HG03354 (cell line): ENCODE results near the gene DPP10.

Experiments used
- ATAC-seq: cut with Tn5 transposase; IDR thresholded peaks from one replicate; pipeline ENCODE4 v1.9.1; 2021; ENCODE audit warnings: mild to moderate bottlenecking; ENCODE audit not compliant: unreplicated experiment, poor library complexity, severe bottlenecking

The DPP10 gene

DNA sequence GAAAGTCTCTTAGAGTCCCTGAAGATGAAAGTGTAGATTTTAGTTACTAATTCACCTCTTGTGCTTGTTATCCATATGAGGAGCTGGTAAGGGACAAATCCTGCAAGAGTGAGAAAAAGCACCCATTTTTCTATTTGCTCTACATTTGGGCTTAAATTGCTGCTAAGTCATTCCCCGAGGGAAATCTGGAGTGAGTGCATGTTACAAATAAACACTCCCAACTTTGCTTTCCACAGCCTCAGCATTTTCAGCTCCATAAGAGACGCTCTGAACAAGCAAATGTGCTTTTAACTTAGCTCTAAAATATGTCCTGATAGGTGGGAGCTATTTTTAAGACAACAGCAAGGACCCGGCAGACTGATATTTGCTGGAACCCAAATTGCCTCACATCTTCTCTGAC lies 126.7 kb downstream of the DPP10 start:
- ATAC-seq = no peak

GRCh38 chr2:114577657-114578056 lies 135.2 kb downstream of the DPP10 start:
- no peak for ATAC-seq

DNA sequence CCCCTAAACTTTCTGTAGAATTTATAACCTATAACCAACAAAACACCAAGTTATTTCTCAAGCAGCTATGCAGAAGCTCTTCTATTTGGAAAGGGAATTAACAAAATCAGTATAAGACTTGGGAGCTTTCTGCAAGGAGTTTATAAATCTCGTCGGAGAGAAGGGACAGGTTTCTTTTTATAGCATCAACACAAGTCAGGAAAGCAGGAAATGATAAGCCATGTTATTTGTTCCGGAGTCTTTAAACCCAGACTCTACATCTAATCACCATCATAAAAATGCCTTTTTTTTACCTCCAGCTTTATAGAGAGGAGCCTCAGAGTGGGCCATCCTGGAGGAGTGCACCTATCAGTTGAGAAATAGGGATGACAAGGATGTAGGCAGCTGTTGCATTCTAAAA lies 137.1 kb downstream of the DPP10 start:
- ATAC-seq = no peak

DNA sequence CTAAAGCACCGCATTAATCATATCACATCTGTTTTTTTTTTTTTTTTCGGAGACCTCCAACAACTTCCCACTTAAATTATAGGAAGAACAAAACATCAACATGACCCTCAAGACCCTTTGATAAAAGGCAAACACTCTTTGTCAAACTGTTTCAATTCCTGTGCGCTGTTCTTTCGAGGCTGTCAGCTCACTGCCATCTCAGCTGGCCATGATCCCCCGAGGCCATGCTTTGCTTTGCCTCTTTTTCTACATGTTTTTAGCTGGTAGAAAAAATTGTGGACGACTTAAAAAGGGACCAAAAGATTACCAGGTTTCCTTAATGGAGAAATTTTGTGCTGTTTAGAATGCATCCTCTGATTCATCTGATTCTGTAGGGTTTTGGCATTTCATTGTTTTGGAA lies 138.2 kb downstream of the DPP10 start:
- ATAC-seq = no peak

DNA sequence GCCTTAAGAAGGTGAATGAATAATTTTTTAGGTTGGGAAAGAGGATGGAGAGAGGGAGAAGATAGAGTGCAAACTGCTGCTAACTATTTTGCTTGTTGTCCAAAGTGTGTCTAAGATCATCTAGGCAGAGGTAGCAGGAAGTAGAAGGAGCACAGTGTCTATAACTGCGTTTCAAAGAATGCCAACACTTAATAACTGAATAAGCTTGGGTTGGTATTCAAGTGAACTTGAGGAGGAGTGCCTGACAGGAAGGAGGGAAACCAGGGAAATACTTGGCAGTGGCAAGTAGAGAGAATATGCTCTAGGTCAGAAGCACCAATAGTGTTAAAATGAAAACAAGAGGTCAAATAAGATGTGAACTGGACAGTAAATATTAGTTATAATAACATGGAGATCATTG lies 155.9 kb downstream of the DPP10 start:
- ATAC-seq = no peak

DNA sequence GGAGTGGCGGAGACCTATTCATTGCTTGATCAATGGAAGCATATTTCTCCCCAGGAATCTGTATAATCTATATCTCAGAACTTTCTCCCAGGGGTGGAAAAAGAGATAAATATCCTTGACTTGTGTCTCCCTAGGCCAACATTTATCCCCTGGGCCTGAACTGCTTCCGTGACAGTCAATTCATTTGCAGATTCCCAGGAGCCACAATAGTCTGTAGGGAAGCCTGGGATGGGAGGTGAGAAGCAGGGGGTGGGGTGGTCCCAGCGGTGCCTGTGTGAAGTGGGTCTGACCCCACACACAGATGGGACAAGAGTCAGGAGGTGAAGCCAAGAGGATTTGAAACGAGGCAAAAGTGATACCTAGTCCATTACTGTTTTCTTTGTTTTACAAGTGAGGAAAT lies 166.8 kb downstream of the DPP10 start:
- ATAC-seq = no peak

DNA sequence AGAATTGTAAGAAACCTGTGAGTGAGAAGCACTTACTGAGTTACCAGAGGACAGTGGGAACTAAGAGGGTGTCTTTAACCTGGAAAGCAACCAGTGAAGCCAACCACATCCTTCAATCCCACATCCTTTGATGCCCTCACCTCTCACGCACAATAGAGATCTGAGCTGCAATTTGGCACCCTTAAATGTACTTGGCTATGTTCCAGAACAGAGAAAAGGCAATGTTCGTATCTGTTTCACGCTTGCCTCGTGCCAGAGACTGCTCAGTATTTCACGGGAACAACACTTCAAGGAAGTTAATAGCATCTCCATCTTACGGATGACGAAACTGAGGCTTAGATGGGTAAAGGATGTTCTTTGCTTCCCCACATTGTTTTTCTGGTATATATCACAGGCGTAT lies 167.4 kb downstream of the DPP10 start:
- no peak for ATAC-seq

DNA sequence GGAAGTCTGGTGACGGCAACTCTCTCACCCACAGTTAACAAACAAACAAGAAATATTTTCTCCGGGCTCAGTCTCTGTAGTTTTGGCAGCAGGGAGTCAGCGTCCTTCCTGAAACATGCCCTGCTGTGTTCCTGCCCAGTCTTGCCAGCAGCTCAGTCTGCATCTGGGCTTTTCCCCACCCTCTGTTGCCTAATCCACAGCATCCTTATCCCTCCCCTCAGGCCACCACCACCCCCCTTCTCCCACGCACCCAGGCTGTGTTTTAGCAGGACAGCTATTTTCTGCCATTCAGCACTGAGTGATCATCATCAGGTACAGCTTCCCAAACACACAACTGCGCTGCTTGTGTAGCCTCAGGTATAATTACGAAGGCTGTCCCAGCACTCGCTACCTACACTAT lies 168.2 kb downstream of the DPP10 start:
- no peak for ATAC-seq

GRCh38 chr2:114614592-114614991 lies 172.2 kb downstream of the DPP10 start:
- no peak for ATAC-seq

DNA sequence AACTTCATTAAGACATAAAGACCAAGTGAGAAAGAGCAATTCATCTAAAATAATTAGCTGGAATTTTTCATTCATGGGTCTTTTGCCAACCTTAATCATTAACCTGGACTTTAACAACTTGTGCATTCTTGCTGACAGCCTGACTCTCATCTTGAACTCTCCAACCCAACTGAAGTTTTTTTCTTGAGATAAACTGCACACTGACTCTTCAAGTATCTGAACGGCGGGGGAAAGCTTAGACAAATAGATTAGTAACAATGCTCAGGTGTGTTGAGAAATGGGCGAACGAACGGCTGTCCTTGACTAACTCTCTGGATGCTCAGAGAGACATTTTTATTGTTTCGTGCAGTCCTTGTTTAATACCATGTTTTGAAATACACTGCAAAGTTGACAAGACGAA lies 186.0 kb downstream of the DPP10 start:
- no peak for ATAC-seq

DNA sequence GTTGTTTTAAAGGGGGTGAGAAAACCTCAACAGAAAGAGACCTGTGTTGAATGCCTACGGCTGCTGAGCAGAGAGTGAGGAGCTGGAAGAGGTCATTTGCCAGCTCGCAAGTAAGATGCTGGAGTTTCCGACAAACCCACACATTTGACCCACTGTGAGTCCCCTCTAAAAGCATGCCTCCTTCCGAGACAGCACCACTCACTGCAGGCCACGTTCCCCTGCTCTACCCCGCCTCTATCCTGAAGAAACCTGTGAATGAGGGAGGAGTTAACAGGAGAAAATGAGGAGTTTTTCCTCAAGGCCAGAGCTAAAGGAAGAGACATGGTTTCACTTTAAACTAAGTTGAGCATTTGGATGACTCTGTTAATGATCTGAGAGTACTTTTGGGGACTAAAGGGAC lies 188.7 kb downstream of the DPP10 start:
- no peak for ATAC-seq

DNA sequence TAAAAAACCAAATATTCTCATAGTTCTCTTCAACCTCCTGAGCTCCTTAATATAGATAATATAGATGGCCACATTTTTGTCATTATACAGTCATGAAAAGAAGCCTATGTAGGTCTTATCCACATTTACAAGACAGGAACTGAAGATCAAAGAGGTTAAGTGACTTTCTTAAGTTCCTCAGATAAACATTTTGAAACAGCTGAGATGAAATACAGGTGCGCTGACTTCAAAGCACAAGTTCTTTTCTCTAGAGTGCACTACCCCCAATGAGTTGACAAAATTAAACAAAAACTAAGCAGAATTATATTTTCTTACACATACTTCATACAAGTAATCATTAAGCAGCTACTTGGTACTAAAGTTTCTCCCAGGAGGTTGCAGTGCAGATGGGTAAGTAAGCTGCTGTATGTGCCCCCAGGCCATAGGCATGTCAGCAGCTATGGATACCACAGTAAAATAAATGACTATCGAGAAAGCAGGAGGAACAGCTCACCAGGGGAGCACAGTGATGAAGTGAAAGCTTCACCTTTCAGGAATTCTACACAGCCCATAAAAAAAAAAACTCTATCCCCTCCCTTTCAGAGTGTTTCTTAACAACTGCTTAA lies 199.8 kb downstream of the DPP10 start:
- ATAC-seq = no peak

DNA sequence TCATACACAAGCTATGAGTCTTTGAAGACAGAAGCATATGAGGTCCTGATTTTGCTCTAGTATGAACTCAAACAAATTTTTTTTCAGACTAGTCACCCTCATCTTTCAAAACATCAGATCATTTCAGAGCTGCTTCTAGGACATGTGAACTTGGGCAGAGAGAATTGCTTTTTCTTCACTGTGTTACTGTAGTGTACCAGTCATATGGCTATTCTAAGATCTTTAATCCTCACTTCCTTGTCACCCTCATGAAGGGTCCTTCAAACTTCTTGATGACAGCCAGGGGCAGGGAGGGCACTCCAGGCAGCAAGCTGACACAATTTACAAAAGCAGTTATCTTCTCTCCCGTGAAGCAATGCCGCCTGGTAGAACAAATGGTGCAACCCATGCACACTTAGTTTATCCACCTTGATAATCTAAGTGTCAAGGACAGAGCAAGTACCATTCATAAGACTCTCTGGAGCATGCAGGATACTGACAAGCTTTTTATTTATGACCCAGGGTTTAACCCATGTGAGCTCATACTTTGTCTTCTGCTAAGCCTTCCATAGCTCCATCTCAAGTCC lies 200.6 kb downstream of the DPP10 start:
- ATAC-seq = no peak

DNA sequence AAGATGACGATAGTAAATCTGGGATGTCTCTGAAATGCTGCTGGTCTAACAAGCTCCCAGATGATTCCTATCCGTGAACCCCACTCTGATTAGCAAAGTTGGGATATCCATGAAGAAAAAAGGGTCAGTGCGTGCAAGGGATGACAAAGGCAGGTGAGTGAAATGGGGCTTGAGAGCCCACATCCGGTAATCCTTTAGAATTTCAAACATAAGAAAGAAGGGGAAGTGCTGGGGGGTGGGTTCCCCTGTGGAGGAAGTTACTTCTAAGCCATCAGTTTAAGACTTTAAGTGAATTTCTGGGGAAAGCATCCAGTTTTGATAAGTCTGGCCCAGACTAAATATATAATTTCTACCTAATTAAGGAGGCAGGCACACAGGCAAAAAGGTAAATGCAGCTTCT lies 209.5 kb downstream of the DPP10 start:
- ATAC-seq = no peak

DNA sequence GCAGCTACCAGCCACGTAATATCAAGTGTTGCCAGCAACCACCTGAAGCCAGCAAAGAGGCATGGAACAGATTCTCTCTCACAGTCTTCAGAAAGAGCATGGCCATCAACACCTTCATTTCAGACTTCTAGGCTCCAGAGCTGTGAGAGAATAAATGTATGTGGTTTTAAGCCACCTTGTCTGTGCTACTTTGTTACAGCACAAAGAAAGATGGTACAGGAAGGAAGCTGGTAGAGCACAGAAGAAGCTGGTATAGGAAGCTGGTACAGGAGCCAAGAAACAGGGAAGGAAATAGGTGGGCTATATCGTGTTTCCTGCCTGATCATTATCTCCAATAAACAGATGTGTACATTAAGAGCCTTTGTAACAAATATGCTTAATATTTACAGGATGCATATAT lies 217.4 kb downstream of the DPP10 start:
- ATAC-seq = no peak

GRCh38 chr2:114661971-114662939 lies 219.8 kb downstream of the DPP10 start:
- no peak for ATAC-seq

- ATAC-seq = no peak
These were observed 226.0 kb downstream of the DPP10 start for GRCh38 chr2:114668415-114668814.

DNA sequence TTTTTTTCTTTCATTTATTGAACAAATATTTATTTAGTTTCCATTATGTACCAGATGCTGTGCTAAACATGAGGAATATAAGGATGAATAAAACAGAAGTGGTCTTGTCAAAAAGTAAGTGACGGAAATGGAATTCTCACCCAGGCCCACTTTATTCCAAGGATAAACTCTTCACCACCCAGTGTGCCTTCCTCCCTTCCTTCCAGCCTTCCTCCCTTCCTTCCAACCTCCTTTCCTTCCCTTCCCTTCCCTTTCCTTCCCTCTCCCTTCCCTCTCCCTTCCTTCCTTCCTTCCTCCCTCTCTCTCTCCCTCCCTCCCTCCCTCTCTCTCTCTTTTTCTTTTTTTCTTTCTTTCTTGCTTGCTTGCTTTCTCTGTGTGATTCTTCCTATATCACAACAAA lies 240.8 kb downstream of the DPP10 start:
- no peak for ATAC-seq

- ATAC-seq = no peak
These were observed 242.0 kb downstream of the DPP10 start for GRCh38 chr2:114684403-114684802.

- ATAC-seq = no peak
These were observed 242.7 kb downstream of the DPP10 start for GRCh38 chr2:114685102-114685501.

DNA sequence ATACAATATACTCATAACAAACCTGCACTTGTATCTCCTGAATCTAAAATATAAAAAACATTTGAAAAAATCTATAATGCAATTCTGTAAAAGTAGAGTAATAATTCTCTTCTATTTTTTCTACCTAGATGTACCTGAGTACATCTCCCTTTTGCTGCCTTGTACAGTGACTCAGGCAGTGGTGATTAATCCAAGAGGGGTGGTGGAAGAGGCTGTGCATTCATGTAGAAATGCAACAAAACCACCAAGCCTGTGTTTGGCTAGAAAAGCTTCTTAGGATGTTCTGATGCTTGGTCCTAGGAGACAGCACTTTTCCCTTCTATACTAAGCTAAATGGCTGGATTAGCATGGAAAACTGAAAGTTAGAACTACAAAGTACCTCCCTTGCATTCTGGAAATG lies 245.8 kb downstream of the DPP10 start:
- no peak for ATAC-seq
